CD4-positive, alpha-beta T cell treated with Interleukin-2 at 100 ng/mL for 4 hours (primary cell): ENCODE results near the gene C19orf44.
"Not testable (repeated sequence)": the region's sequence is repeated elsewhere in the genome, so short reads cannot be mapped to it uniquely, and the experiment has no call there.

ENCODE experiments used
- DNase-seq: peaks from one replicate; pipeline ENCODE4 v3.0.0-alpha.2; 2020; ENCODE audit warnings: low spot score

The C19orf44 gene

DNA sequence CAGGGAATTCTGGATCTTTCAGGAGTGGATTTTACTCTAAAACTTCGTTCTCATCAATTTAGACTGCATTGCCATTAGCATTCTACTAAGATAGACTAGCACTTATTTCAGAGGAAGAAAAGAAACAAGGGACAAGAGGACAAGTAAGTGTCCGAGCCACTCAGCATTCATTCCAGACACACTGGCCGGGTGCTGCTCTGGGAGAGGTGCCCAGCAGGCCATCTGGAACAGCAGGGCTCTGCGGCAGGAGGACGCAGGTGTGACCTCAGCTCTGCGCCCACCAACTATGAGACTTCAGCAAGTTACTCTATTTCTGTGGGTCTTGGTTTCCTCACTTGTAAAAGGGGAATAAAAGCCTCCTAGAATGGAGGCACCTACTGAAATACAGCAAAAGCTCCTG, 28.6 kb upstream of the C19orf44 start:
- DNase-seq: no peak

DNA sequence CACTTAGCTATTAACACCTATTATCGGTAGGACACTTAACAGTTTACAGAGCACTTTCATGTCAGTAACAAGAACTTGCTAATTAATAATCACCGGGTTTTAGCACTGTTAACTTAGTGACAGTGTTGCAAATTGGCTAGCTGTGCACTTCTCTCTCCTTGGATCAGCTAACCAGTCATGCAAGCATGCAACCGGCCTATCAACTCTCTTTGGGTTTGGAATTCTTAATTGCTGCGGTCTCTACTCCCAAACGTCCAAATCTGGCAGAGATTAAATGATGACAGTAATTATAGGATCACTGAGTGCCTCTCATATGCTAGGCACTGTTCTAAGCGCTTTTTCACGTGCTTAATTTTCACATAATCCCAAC, 25.7 kb upstream of the C19orf44 start:
- DNase-seq: no peak

DNA sequence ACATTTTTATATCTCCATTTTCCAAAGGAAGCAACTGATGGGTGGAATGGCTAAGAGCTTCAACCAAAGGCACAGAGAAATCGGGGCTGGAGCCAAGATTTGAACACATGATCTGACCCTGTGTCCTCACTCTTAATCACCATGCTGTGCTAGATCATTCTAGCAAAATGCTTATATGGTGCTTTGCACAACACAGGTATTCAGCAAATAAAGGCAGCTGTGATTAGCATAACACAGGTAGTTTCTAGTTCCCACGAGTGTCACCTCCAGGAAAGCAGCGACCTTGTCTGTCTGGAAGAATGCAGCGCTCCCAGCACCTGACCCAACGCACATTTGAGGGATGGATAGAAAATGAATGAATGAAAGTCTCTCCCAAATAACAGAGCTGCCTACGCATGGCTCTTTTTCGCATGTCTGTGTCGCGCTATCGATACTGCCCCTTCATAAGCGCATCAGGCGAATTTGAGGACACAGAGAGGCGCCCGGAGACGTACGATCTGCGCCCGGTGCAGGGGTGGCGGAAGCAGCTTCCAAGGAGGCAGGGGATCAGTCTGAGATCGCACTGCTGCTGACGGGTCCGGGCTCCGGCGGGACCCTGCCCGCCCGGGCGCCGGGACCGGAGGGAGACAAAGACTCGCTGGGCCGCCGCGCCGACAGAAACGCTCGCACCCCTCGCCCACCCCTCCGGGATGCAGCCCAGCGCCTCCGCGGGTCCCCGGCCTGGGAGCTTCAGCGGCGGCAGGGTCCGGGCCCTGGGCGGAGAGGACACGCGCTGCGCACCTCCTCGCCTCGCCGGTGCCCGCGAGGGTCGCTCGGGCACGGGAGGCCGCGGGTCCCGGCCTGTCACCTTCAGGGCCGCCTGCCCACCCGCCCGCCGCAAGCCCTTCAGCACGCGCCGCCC, 25.0 kb upstream of the C19orf44 start:
- no peak for DNase-seq

DNA sequence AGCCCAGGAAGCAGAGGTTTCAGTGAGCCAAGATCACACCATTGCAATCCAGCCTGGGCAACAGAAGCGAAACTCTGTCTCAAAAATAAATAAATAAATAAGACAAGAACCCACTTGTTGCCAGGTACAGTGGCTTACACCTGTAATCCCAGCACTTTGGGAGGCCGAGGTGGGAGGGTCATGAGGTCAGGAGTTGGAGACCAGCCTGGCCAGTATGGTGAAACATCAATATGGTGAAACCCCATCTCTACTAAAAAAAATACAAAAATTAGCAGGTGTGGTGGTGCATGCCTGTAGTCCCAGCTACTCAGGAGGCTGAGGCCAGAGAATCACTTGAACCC, 23.7 kb upstream of the C19orf44 start:
- DNase-seq: not testable (repeated sequence)

DNA sequence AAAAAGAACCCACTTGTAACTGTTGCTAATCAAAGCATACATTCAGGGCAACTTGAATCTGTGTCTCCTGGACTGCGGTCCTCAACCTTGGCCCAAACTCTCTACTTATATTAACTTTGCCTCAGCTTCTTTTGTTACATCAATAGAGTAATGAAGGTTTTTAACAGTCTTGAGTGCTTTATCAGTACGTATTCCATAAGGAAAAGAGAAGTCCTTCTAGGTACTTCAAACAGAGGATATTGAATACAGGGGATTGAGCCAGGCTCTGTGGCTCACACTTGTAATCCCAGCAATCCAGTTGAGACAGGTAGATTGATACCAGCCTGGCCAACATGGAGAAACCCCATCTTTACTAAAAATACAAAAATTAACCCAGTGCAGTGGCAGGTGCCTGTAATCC, 23.2 kb upstream of the C19orf44 start:
- DNase-seq: no peak

DNA sequence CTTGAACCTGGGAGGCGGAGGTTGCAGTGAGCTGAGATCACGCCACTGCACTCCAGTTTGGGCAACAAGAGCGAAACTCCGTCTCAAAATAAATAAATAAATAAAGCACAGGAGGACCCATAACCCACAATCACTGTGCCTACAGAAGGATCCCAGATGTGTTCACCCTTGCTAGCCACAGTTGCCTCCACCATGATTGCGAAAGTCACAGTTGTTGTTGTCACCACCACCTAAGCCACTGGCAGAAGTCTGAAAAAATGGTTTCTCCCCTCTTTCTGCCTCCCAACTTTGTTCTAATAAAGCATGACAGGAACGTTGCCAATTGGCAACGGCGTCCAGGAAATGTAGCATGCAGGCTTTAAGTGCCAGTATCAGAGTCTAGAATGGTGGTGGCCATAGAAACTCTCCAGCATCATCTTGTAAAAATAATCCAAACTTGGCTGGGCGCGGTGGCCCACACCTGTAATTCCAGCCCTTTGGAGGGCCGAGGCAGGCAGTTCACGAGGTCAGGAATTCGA, 22.3 kb upstream of the C19orf44 start:
- no peak for DNase-seq

DNA sequence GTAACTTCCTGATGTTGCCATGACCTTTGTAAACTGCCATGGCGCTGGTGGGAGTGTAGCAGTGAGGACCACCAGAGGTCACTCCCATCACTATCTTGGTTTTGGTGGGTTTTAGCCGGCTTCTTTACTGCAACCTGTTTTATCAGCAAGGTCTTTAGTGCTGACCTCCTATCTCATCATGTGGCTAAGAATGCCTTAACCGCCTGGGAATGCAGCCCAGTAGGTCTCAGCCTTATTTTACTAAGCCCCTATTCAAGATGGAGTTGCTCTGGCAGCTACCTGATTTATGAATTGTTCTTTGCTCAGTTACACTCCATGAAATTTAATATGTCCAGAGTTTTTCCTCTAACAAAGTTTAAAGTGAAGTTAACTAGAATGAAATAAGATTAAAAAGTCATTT, 19.8 kb upstream of the C19orf44 start:
- no peak for DNase-seq

DNA sequence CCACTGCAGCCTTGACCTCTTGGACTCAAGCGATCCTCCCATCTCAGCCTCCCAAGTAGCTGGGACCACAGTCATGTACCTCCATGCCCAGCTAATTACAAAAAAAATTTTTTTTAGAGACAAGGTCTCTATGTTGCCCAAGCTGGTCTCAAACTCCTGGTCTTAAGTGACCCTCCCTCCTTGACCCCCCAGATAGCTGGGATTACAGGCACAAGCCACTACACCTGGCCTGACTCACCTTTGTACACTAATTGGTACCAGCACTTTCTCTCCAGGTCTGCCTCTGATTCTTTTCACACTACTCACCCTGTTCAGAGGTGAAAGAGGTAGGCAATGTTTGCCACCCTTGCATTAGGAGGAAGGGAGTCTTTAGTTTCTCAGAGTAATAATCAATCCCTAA, 18.9 kb upstream of the C19orf44 start:
- no peak for DNase-seq

DNA sequence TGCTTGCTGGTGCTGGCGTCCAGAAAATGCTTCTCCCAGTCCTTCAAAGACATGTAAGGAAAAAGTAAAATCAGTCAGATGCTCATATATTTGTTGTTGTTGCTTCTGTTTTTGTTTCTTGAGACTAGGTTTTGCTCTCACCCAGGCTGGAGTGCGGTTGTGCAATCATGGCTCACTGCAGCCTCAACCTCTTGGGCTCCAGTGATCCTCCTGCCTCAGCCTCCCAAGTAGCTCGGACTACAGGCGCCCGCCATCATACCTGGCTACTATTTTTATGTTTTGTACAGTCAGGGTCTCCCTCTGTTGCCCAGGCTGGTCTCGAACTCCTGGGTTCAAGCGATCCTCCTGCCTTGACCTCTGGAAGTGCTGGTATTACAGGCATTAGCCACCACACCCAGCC, 13.4 kb upstream of the C19orf44 start:
- DNase-seq: no peak

DNA sequence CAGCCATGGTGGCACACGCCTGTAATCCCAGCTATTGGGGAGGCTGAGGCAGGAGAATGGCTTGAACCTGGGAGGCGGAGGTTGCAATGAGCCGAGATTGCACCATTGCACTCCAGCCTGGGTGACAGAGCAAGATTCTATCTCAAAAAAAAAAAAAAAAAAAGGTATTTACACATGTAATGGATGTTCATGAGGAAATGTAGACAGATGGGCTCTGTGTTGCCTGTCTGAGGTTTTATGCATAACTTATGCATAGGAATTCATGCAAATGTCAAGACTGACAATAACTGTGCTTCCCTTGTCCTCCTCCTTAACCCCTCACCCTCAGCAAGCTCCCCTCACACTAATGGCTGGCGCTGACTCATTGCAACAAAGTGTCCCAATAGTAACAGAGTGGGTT, 9.7 kb upstream of the C19orf44 start:
- DNase-seq: not testable (repeated sequence)

DNA sequence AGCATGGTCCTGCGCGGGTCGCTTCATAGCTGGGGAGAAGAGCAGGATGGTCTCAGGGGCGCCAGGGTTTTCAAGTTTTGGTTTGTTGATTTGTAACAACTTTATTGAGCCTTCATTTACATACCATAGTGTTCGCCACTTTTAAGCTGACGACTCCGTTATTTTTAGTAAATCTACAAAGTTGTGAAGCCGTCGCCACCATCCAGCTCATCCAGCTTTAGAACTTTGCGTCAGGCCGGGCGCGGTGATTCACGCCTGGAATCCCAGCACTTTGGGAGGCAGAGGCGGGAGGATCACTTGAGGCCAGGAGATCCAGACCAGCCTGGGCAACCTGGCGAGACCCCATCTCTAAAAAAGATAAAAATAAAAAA, 404 bp downstream of the C19orf44 start:
- no peak for DNase-seq

DNA sequence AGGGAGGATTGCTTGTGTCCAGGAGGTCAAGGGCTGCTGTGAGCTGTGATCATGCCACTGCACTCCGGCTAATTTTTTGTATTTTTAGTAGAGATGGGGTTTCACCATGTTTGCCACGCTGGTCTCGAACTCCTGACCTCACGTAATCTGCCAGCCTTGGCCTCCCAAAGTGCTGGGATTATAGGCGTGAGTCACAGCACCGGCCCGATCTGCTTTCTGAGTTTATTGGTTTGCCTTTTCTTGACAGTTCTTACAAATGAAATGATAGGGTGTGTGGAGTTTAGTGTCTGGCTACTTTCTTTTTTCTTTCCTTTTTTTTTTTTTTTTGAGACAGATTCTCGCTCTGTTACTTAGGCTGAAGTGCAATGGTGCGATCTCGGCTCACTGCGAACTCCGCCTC, 848 bp downstream of the C19orf44 start:
- no peak for DNase-seq

DNA sequence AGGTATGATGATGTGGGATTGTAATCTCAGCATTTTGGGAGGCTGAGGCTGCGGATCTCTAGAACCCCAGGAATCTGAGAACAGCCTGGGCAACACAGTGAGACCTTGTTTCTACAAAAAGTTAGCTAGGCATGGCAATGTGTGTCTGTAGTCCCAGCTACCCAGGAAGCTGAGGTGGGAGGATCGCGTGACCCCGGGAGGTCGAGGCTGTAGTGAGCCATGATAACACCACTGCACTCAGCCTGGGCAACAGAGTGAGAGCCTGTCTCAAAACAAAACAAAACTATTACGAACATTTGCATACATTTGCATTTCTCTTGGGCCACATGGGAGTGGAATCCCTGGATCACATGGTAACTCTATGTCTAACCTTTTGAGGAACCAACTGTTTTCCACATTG, 1.6 kb downstream of the C19orf44 start:
- no peak for DNase-seq

DNA sequence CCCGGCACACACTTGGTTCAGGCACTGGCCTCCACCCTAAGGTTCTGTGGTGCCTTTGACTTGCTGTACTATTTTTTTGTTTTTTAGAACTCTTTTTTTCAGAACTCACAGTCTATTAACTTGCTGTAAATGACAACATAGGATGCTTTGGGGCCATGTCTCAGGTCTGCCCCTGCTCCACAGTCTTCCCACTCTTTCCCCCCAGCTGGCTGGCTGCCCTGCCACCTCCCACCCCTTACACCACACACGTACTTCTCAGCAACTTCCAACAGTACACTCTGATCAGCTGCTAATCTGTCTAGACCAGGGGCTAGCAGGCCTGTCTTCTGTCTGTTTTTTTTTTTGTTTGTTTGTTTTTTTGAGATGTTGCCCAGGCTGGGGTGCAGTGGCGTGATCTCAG, 8.1 kb downstream of the C19orf44 start:
- DNase-seq: no peak

DNA sequence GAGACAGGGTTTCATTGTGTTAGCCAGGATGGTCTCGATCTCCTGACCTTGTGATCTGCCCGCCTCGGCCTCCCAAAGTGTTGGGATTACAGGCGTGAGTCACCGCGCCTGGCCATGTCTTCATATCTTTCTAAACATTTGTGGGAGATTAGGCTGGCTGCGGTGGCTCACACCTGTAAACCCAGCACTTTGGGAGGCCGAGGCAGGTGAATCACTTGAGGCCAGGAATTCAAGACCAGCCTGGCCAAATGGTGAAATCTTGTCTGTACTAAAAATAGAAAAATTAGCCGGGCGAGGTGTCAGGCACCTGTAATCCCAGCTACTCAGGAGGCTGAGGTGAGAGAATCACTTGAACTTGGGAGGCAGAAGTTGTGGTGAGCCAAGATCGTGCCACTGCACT, 10.0 kb downstream of the C19orf44 start:
- DNase-seq: not testable (repeated sequence)

DNA sequence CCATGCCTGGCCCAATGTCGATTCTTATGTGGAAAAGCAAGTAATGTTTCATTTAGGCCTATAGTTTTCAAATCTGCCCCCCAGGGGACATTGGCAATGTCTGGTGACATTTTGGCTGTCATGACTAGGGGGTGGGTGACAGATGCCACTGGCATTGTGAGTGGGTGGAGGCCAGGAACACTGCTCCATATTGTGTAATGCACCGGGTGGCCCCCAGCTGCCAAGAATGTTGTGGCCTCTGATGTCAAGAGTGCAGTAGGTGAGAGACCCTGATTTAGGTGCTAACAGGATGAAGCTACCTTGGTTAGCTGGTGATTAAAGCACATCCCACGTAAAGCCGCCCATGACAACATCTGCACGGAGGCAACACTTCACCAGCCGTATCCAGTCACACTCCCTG, 10.8 kb downstream of the C19orf44 start:
- DNase-seq: no peak

DNA sequence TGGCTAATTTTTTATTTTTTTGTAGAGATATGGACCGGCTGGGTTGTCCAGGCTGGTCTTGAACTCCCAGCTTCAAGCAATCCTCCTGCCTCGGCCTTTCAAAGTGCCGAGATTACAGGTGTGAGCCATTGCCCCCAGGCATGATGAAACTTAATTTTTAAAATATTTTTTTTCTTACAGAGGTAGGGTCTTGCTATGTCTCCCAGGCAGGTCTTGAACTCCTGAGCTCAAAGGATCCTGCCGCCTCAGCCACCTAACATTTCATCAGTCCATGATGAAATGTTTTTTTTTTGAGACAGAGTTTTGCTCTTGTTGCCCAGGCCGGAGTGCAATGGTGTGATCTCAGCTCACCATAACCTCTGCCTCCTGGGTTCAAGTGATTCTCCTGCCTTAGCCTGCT, 12.4 kb downstream of the C19orf44 start:
- DNase-seq: no peak

DNA sequence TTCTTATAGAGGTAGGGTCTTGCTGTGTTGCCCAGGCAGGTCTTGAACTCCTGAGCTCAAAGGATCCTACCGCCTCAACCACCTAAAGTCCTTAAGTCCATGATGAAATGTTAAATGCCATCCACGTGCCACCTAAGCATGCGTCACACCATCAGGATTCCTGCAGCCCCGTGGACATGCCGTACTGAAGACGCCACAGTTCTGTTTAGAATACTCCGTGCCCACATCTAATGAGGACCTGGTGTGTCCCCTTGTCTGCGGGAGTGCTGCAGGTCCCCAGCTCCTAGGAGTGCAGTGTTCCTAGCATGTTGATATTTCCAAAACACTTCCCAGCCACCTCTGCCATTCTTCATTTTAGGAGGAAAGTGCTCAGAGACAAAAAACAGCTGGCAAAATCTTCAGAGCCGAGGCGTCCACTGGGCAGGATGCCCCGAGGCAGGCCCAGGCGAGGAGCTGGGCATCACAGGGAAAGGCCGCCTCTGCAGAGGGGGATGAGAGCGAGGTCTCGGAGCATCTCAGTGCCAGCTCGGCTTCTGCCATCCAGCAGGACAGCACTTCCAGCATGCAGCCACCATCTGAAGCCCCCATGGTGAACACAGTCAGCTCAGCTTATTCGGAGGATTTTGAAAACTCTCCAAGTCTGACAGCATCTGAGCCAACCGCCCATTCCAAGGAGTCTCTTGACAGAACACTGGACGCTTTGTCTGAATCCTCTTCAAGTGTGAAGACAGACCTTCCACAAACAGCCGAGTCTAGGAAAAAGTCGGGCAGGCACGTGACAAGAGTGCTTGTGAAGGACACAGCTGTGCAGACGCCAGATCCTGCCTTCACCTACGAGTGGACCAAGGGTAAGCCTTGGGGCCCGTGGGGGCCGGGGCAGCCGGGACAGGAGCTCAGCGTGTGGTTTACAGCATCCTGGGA, 13.2 kb downstream of the C19orf44 start:
- no peak for DNase-seq

DNA sequence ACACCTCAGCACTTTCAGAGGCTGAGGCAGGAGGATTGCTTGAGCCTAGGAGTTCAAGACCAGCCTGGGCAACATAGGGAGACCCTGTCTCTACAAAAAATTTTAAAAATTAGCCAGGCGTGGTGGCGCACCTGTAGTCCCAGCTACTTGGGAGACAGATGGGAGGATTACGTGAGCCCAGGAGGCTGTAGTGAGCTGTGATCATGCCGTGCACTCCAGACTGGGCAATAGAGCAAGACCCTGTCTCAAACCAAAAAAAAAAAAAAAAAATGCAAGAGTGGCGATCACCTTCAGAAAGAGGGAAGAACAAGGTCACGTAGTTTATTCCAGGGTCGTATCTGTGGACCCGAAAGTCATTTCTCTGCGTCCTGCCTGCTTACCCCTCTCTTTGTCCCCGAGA, 16.4 kb downstream of the C19orf44 start:
- DNase-seq: not testable (repeated sequence)

DNA sequence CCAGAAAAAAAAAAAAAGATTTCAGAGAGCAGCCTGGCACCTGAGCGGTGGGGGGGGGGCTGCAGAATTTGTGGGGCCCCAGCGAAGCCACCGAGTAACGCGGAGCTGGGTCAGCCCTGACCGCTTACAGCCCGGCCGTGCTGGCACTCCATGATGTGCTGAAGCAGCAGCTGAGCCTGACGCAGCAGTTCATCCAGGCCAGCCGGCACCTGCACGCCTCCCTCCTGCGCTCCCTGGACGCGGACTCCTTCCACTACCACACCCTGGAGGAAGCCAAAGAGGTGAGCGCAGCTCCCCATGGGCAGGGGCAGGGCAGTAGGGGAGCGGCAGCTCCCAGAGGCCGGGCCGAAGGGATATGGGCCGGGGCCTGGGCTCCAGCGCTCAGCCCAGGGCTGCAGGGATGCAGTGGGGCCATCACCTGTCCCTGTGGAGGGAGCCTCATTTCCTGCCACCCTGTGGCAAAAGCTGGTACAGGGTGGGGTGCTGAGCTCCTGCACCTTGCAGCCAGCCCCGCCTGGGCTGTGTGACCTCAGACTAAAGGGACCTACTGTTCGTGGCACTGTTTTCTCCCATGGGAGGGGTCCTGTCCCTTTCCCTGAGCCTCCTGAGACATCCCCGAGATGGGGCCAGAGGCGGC, 18.3 kb downstream of the C19orf44 start:
- DNase-seq: no peak

DNA sequence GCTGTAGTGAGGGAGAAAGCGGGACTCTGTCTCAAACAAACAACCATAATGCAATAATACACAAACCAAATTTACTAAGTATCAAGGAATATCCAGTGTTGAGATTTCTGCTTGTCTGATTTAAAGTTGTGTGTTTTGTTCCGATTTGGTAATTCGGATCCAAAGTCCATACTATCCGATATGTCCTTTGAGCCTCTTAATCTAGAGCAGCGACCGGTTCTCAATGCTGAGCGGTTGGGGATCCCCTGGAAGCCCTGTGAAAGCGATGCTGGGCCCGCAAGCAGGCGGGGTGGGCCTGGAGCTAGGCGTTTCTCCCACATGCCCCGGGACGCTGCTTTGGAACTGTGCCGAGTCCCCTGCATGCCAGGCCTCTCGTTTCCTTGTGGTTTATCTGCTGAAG, 20.2 kb downstream of the C19orf44 start:
- DNase-seq: no peak

DNA sequence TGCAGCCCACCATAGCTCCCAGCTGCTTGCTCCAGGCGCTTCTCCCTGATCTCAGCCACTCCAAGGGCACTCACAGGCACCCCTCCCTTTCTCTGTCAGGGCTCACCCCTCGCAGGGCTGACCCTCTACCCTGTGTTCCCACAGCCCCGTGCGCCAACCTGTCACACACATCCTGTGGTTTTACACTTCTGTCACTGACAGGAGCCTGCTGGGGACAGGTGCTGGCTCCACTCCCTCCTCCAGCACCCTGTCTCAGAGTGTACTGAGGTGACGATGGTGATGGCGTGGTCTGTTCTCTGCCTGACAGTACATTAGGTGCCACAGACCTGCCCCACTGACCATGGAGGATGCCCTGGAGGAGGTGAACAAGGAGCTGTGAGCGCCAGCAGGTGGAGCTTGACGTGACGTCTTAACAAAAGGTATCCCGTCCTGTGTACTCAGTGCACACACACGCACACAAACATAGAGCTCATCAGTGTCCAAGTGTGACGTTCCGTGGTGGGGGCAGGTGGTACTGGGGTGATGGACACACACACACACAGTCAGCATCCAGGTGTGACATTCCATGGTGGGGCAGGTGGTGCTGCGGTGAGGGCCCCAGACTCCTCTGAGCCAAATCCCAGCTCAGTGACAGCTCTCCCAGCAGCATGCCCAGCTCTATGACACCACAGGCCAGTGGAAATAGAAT, 20.9 kb downstream of the C19orf44 start:
- DNase-seq: no peak
